Thymus (tissue), 11 donors: ENCODE measurements around the gene MC3R. TPM values are rescaled to one million over a fixed set of nuclear protein-coding genes. Genes with fewer than 3 reads are reported as not detected.

Experiments
- DNase-seq, 9 donors: peaks; one replicate each; pipeline ENCODE4 v3.0.0-alpha.2; 2013; ENCODE audit warnings: low spot score in 9 of 9, low read depth in 6 of 9, missing footprints in 1 of 9
- H3K27ac ChIP-seq, 2 donors: one replicate each; pipeline ENCODE4 v1.5.1; 2013; ENCODE audit warnings: control low read depth in 1 of 2, low read depth in 1 of 2, low read length in 1 of 2, mild to moderate bottlenecking in 1 of 2, moderate library complexity in 1 of 2
- H3K27me3 ChIP-seq, 2 donors: one replicate each; pipeline ENCODE4 v1.5.1; 2013; ENCODE audit warnings: low read length in 1 of 2; ENCODE audit not compliant: control insufficient read depth in 2 of 2, insufficient read depth in 1 of 2
- H3K36me3 ChIP-seq, 2 donors: one replicate each; pipeline ENCODE4 v1.5.1; 2013; ENCODE audit warnings: low read length in 1 of 2, mild to moderate bottlenecking in 1 of 2, moderate library complexity in 1 of 2; ENCODE audit not compliant: control insufficient read depth in 2 of 2, insufficient read depth in 2 of 2
- H3K4me1 ChIP-seq, 2 donors: one replicate each; pipeline ENCODE4 v1.5.1; 2013; ENCODE audit warnings: low read length in 2 of 2; ENCODE audit not compliant: control insufficient read depth in 2 of 2, insufficient read depth in 2 of 2
- H3K4me3 ChIP-seq, 2 donors: one replicate each; pipeline ENCODE4 v1.5.1; 2013; ENCODE audit warnings: low read length in 2 of 2, control low read depth in 1 of 2, mild to moderate bottlenecking in 1 of 2
- H3K9me3 ChIP-seq, 2 donors: one replicate each; pipeline ENCODE4 v1.5.1; 2013; ENCODE audit warnings: low read length in 1 of 2, mild to moderate bottlenecking in 1 of 2; ENCODE audit not compliant: control insufficient read depth in 2 of 2, insufficient read depth in 1 of 2
- WGBS: extraction: QIAGEN DNeasy Blood & Tissue Kit; methylation state at CpG from one replicate; pipeline ENCODE4 v1.1.7; 2013; 5-methylcytosine and 5-hydroxymethylcytosine counted together
- polyA plus RNA-seq: library from polyadenylated mRNA; stranded (reverse); fragments of 200-250 nt; gene quantifications from one replicate; pipeline ENCODE4 v1.2.3, GENCODE V29; 2013
- total RNA-seq: library from RNA; stranded (reverse); fragments of 120-200 nt; gene quantifications from one replicate; pipeline ENCODE4 v1.2.4, GENCODE V29; 2013
- donor health status: healthy.

Gene MC3R
- total and polyA plus RNA-seq, 2 donors: 0.02 TPM; not detected in 1

- Histone ChIP-seq H3K27ac (no peak overlapping the region), H3K9me3 (no peaks in the 10 kb centered on the region), H3K27me3 (no peaks in the 10 kb centered on the region), H3K4me1 (no peaks in the 10 kb centered on the region), H3K36me3 (no peaks in the 10 kb centered on the region), H3K4me3 (no peak overlapping the region)
- no peak for DNase-seq
These were observed 11.2 kb upstream of the MC3R start for GRCh38 chr20:56237335-56237734.

- Histone ChIP-seq H3K4me3 (no peak overlapping the region), H3K4me1 (no peaks in the 10 kb centered on the region), H3K27ac (no peak overlapping the region), H3K36me3 (no peaks in the 10 kb centered on the region), H3K9me3 (no peaks in the 10 kb centered on the region), H3K27me3 (no peaks in the 10 kb centered on the region)
- 47% methylated on average over 6 of the region's 6 CpGs for WGBS
- no peak for DNase-seq
These were observed 4.3 kb upstream of the MC3R start for GRCh38 chr20:56244259-56244658.

- no peaks in the 10 kb centered on the region for H3K27me3 ChIP-seq
- WGBS: 16% methylated on average over 3 of the region's 3 CpGs
- DNase-seq: no peak
- H3K36me3 ChIP-seq: no peaks in the 10 kb centered on the region
- H3K9me3 ChIP-seq: no peaks in the 10 kb centered on the region
- H3K27ac ChIP-seq: no peak overlapping the region
- no peak overlapping the region for H3K4me3 ChIP-seq
- no peaks in the 10 kb centered on the region for H3K4me1 ChIP-seq
These were observed 2.8 kb upstream of the MC3R start for GRCh38 chr20:56245761-56246160.

- 75% methylated on average over 32 of the region's 32 CpGs for WGBS
- Histone ChIP-seq H3K36me3 (no peaks in the 10 kb centered on the region), H3K27me3 (no peaks in the 10 kb centered on the region), H3K27ac (no peak overlapping the region), H3K4me1 (no peaks in the 10 kb centered on the region), H3K4me3 (no peak overlapping the region), H3K9me3 (no peaks in the 10 kb centered on the region)
- DNase-seq: peak in 2 of 9 donors; percentile 2 to 5
These were observed 868 bp downstream of the MC3R start for GRCh38 chr20:56249244-56249955.

- Histone ChIP-seq H3K4me1 (no peaks in the 10 kb centered on the region), H3K27ac (no peak overlapping the region), H3K36me3 (no peaks in the 10 kb centered on the region), H3K4me3 (no peak overlapping the region), H3K27me3 (no peaks in the 10 kb centered on the region), H3K9me3 (no peaks in the 10 kb centered on the region)
- no peak for DNase-seq
- WGBS: 82% methylated on average over 7 of the region's 7 CpGs
These were observed 1.4 kb downstream of the MC3R start for GRCh38 chr20:56249956-56250355.

GRCh38 chr20:56257604-56258003 is 9.1 kb downstream of the MC3R start:
- DNase-seq: no peak
- H3K27me3 ChIP-seq: no peaks in the 10 kb centered on the region
- 91% methylated on average over 7 of the region's 7 CpGs for WGBS
- H3K4me1 ChIP-seq: no peaks in the 10 kb centered on the region
- H3K4me3 ChIP-seq: no peak overlapping the region
- no peak overlapping the region for H3K27ac ChIP-seq
- H3K36me3 ChIP-seq: no peaks in the 10 kb centered on the region
- no peaks in the 10 kb centered on the region for H3K9me3 ChIP-seq

GRCh38 chr20:56259948-56260347 is 11.4 kb downstream of the MC3R start:
- H3K4me3 ChIP-seq: no peak overlapping the region
- WGBS: 84% methylated on average over 2 of the region's 2 CpGs
- no peak overlapping the region for H3K27ac ChIP-seq
- H3K27me3 ChIP-seq: no peaks in the 10 kb centered on the region
- H3K4me1 ChIP-seq: no peaks in the 10 kb centered on the region
- DNase-seq: no peak
- H3K9me3 ChIP-seq: no peaks in the 10 kb centered on the region
- H3K36me3 ChIP-seq: no peaks in the 10 kb centered on the region

- Histone ChIP-seq H3K4me3 (no peak overlapping the region), H3K36me3 (no peaks in the 10 kb centered on the region), H3K4me1 (no peaks in the 10 kb centered on the region), H3K9me3 (no peaks in the 10 kb centered on the region), H3K27ac (no peak overlapping the region), H3K27me3 (no peaks in the 10 kb centered on the region)
- DNase-seq: no peak
These were observed 20.0 kb downstream of the MC3R start for GRCh38 chr20:56268536-56268935.

- Histone ChIP-seq H3K4me1 (no peaks in the 10 kb centered on the region), H3K27ac (no peak overlapping the region), H3K9me3 (peaks cover 0 to 2% of the 10 kb centered on the region in 2 donors), H3K36me3 (no peaks in the 10 kb centered on the region), H3K27me3 (no peaks in the 10 kb centered on the region), H3K4me3 (no peak overlapping the region)
- 72% methylated on average over 4 of the region's 4 CpGs for WGBS
- no peak for DNase-seq
These were observed 23.4 kb downstream of the MC3R start for GRCh38 chr20:56271974-56272373.
